Keratinocyte (primary cell): ENCODE data around the gene ACER3. TPM values are rescaled to one million over a fixed set of nuclear protein-coding genes. Genes with fewer than 3 reads are reported as not detected.

Experiments
- DNase-seq: peaks from one replicate; pipeline ENCODE4 v3.0.0-alpha.2; 2011; ENCODE audit warnings: low read depth, missing footprints, low spot score
- FAIRE-seq: peaks from 2 replicates; lab custom pipeline; 2011; peaks lifted over from hg19 to GRCh38; lab: Jason Lieb, UNC
- H2AFZ ChIP-seq: 2 replicates; pipeline ENCODE4 v1.6.0; 2012; ENCODE audit warnings: low read length, control low read depth, inconsistent platforms; ENCODE audit not compliant: control insufficient read depth
- H3K27ac ChIP-seq: 2 replicates; pipeline ENCODE4 v1.5.1; 2011; ENCODE audit warnings: low read length; ENCODE audit not compliant: control insufficient read depth, insufficient read depth
- H3K27me3 ChIP-seq: 3 replicates; pipeline ENCODE4 v1.6.0; 2011; ENCODE audit warnings: low read length; ENCODE audit not compliant: control insufficient read depth, insufficient read depth; ENCODE audit errors: extremely low read depth
- H3K36me3 ChIP-seq, 2 experiments: 2 replicates in 1 of 2; 3 replicates in 1 of 2; pipeline ENCODE4 v1.5.1; 2011; ENCODE audit warnings: low read length in 2 of 2, mild to moderate bottlenecking in 1 of 2; ENCODE audit not compliant: control insufficient read depth in 2 of 2, insufficient read depth in 2 of 2; ENCODE audit errors: extremely low read depth in 1 of 2
- H3K4me1 ChIP-seq: 3 replicates; pipeline ENCODE4 v1.5.1; 2011; ENCODE audit warnings: low read length; ENCODE audit not compliant: control insufficient read depth, insufficient read depth; ENCODE audit errors: extremely low read depth
- H3K4me2 ChIP-seq: 3 replicates; pipeline ENCODE4 v1.6.0; 2011; ENCODE audit warnings: low read depth, low read length; ENCODE audit not compliant: control insufficient read depth, insufficient read depth; ENCODE audit errors: extremely low read depth
- H3K4me3 ChIP-seq, 3 experiments: fragments of 200-600 bp in 1 of 3; sonication (generic) in 1 of 3; 2 replicates in 2 of 3; 3 replicates in 1 of 3; pipeline ENCODE4 v1.5.1; 2011 to 2016; ENCODE audit warnings: low read length in 3 of 3, mild to moderate bottlenecking in 3 of 3, control low read depth in 2 of 3, inconsistent platforms in 1 of 3, low read depth in 1 of 3, mixed read lengths in 1 of 3, mixed run types in 1 of 3, moderate library complexity in 1 of 3; ENCODE audit not compliant: control insufficient read depth in 2 of 3, insufficient read depth in 2 of 3; ENCODE audit errors: extremely low read depth in 1 of 3
- H3K79me2 ChIP-seq: 2 replicates; pipeline ENCODE4 v1.6.0; 2012; ENCODE audit warnings: low read length; ENCODE audit not compliant: control insufficient read depth, insufficient read depth
- H3K9ac ChIP-seq: 3 replicates; pipeline ENCODE4 v1.6.0; 2011; ENCODE audit warnings: low read length; ENCODE audit not compliant: control insufficient read depth, insufficient read depth; ENCODE audit errors: extremely low read depth
- H3K9me1 ChIP-seq: 3 replicates; pipeline ENCODE4 v1.6.0; 2011; ENCODE audit warnings: low read length; ENCODE audit not compliant: control insufficient read depth, insufficient read depth; ENCODE audit errors: extremely low read depth
- H3K9me3 ChIP-seq: 2 replicates; pipeline ENCODE4 v1.5.1; 2012; ENCODE audit warnings: low read depth, low read length; ENCODE audit not compliant: control insufficient read depth
- H4K20me1 ChIP-seq: 3 replicates; pipeline ENCODE4 v1.6.0; 2011; ENCODE audit warnings: low read length; ENCODE audit not compliant: control insufficient read depth, insufficient read depth; ENCODE audit errors: extremely low read depth
- EZH2 ChIP-seq: IDR thresholded peaks from one replicate; pipeline ENCODE4 v1.6.1; 2012; ENCODE audit warnings: inconsistent platforms, mild to moderate bottlenecking, low read length, moderate library complexity
- dilution Hi-C: fragments of 300-500 bp; cut with MboI; formaldehyde crosslinking; loops from one replicate; pipeline ENCODE4 v1.7.0; 2020; ENCODE audit warnings: low sequenced_read_pairs; ENCODE audit not compliant: extremely low pct_ligation_motif_present
- polyA plus RNA-seq, 5 experiments: library from polyadenylated mRNA; depleted of rRNA in 3 of 5; stranded (reverse) in 3 of 5; stranded (forward) in 1 of 5; unstranded in 1 of 5; fragments of >200 nt; gene quantifications; 1 replicate in 1 of 5; 2 replicates in 3 of 5; 3 replicates in 1 of 5; pipeline versions ENCODE4 v1.2.1 to v1.2.3, GENCODE V29; 2011 to 2012; ENCODE audit warnings: missing spikeins in 2 of 5, low read depth in 1 of 5, low replicate concordance in 1 of 5
- TF ChIP-seq, protein P1 (sequence below), 3 experiments: IDR thresholded peaks in 1 of 3; conservative IDR thresholded peaks in 1 of 3; optimal IDR thresholded peaks in 1 of 3; 2 replicates in 2 of 3; 3 replicates in 1 of 3; pipeline versions ENCODE3 to v1.5.1; 2011; ENCODE audit warnings: low read length in 3 of 3, mild to moderate bottlenecking in 3 of 3, moderate library complexity in 2 of 3, control low read depth in 1 of 3, inconsistent platforms in 1 of 3; ENCODE audit not compliant: insufficient read depth in 2 of 3; ENCODE audit errors: extremely low read depth in 1 of 3

Gene ACER3
- polyA plus RNA-seq, 1 donor (not counting 4 experiments of a cell fraction or from before 2014, with no cell fraction given) = 55.0 TPM

DNA sequence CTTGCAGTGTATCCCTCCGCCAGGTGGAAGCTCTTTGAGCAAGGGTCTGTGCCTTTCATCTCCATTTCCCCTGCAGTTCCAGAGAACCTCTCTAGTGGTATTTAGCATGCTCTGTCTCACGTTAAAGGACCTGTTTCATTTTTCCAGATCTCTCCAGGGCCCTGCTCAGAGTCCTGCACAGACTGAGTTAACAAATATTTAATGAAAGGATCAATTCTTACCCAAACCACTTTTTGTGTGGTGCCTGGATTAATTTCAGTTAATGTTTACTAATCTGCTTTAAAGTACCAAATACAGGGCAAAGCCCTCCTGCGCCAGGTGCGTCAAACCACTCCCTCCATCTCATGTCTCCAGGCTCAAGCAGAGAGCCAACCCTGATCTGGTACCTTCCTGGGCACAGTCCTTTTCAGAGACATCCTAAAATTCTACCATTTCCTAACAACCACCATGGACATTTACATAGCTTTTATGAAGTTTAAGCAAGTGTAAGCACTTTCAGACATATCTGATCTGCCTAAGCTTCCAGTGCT is 18.7 kb upstream of the ACER3 start:
- H3K79me2 ChIP-seq = no peaks in the 10 kb centered on the region
- TF ChIP-seq, protein P1, sequence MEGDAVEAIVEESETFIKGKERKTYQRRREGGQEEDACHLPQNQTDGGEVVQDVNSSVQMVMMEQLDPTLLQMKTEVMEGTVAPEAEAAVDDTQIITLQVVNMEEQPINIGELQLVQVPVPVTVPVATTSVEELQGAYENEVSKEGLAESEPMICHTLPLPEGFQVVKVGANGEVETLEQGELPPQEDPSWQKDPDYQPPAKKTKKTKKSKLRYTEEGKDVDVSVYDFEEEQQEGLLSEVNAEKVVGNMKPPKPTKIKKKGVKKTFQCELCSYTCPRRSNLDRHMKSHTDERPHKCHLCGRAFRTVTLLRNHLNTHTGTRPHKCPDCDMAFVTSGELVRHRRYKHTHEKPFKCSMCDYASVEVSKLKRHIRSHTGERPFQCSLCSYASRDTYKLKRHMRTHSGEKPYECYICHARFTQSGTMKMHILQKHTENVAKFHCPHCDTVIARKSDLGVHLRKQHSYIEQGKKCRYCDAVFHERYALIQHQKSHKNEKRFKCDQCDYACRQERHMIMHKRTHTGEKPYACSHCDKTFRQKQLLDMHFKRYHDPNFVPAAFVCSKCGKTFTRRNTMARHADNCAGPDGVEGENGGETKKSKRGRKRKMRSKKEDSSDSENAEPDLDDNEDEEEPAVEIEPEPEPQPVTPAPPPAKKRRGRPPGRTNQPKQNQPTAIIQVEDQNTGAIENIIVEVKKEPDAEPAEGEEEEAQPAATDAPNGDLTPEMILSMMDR (optimal IDR thresholded peaks at IDR 0.05 in 1 of 3, IDR thresholded peaks at IDR 0.05 in 1 of 3, conservative IDR thresholded peaks at IDR 0.05 in 1 of 3; ENCODE audit: extremely low read depth in 1 of 3, insufficient read depth in 2 of 3, low read length in 3 of 3) = no peak
- TF ChIP-seq EZH2 = no peak
- dilution Hi-C loops = no loop called here
- no peaks in the 10 kb centered on the region for H3K9me1 ChIP-seq
- FAIRE-seq = no peak
- H3K27ac ChIP-seq = no peak overlapping the region
- DNase-seq = no peak
- H3K4me1 ChIP-seq = peaks cover 6% of the 10 kb centered on the region
- no peaks in the 10 kb centered on the region for H3K9me3 ChIP-seq
- H2AFZ ChIP-seq = no peak overlapping the region
- H3K4me2 ChIP-seq = no peak overlapping the region
- no peak overlapping the region for H3K4me3 ChIP-seq
- no peaks in the 10 kb centered on the region for H4K20me1 ChIP-seq
- H3K27me3 ChIP-seq = no peaks in the 10 kb centered on the region
- H3K9ac ChIP-seq = no peak overlapping the region
- H3K36me3 ChIP-seq = no peaks in the 10 kb centered on the region

DNA sequence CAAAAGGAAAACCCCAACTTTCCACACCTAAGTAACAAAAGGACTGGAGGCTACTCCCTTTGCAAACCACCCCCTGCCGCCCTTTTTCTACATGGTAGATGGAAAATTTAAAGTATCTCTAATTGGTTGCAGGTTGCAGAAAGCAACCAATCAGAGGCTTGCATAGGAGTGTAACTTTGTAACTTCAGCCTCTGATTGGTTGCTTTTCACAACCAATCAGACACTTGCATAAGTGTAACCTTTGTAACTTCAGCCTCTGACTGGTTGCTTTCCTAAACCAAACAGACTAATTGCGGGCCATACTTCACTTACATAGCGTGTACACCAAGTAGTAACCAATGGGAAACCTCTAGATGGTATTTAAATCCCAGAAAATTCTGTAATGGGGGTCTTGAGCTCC is 16.8 kb upstream of the ACER3 start:
- Histone ChIP-seq H3K27me3 (no peaks in the 10 kb centered on the region), H3K9me3 (no peaks in the 10 kb centered on the region), H3K36me3 (no peaks in the 10 kb centered on the region), H2AFZ (no peak overlapping the region), H3K27ac (no peak overlapping the region), H4K20me1 (no peaks in the 10 kb centered on the region), H3K4me1 (peaks cover 6% of the 10 kb centered on the region), H3K4me2 (no peak overlapping the region), H3K79me2 (no peaks in the 10 kb centered on the region), H3K4me3 (no peak overlapping the region), H3K9ac (no peak overlapping the region), H3K9me1 (no peaks in the 10 kb centered on the region)
- dilution Hi-C loops = no loop called here
- no peak for TF ChIP-seq EZH2
- TF ChIP-seq, protein P1 (optimal IDR thresholded peaks at IDR 0.05 in 1 of 3, IDR thresholded peaks at IDR 0.05 in 1 of 3, conservative IDR thresholded peaks at IDR 0.05 in 1 of 3; ENCODE audit: extremely low read depth in 1 of 3, insufficient read depth in 2 of 3, low read length in 3 of 3) = no peak
- DNase-seq (no peak), FAIRE-seq (no peak)
